Endothelial cell of hepatic sinusoid (primary cell): ENCODE results near the gene MAPK6.
"Not testable (repeated sequence)": the region's sequence is repeated elsewhere in the genome, so short reads cannot be mapped to it uniquely, and the experiment has no call there.

Source experiments
- in situ Hi-C: cut with HindIII; loops from 2 replicates; pipeline ENCODE4 v1.10.0; 2017; ENCODE audit warnings: low sequenced_read_pairs

Gene MAPK6

DNA sequence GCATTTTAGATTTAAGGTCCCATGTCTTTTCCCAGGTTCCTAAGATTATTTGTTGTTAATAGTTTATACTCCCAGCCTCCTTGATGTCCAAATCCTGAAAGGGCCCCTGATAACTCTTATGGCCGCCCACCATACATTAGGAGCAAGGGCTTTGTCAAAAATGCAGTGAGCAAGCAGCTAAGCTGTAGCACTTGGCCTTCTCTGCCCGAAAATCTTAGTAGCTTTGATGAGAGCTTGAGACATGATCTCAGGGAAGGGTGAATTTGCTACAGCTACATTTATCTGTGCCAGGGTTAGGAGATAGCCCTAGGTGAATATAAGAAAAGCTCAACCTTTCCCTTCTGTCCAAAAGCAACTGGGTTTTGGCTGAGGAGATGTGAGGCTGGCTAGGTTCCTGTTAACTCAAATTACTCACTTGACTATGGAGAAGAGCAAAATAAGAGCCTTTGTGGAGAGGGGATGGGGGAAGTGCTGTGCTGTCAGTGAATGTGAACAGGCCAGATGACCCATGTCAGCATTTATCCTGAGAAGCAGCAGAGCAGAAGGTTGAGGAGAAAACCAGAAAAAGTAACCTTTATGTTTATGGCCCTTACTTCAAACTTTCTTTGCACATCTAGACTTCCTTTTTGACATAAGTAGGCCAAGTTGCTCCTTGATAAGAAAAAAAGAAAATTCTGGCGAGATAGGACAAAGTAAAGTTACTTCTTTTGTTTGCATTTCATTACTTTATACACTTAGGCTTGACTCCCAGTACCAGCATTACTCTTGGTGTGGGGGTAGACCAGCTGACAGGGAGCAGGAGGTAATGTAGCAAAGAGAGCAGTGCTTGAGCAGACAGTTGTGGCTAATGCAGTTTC lies 21.1 kb downstream of the MAPK6 start:
- in situ Hi-C loops: loop anchor here (5.0 kb wide), 2 partner anchors 47 to 58 kb away; no protein-coding TSS in a partner anchor

- in situ Hi-C loops: no loop called here
Observed at GRCh38 chr15:52042051-52042851, 23.2 kb downstream of the MAPK6 start.

DNA sequence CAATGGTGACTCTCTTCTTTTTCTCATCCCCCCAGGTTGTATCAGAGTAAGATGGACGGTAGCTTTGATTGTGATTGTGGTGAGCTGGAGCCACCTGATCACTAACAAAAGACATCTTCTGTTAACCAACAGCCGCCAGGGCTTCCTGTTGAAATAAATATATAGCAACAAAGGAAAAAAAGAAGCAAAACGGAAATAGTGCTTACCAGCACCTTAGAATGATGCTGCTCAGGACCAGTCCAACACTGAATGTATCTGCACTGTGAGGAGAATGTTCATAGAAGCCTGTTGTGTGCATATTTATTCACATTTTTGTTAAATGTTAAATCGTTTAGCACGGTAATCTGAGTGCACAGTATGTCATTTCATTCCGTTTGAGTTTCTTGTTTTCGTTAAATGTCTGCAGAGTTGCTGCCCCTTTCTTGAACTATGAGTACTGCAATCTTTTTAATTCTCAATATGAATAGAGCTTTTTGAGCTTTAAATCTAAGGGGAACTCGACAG lies 26.8 kb downstream of the MAPK6 start:
- in situ Hi-C loops: not testable (repeated sequence)

GRCh38 chr15:52046552-52046951 lies 27.5 kb downstream of the MAPK6 start:
- in situ Hi-C loops: not testable (repeated sequence)

GRCh38 chr15:52050416-52050815 lies 31.4 kb downstream of the MAPK6 start:
- in situ Hi-C loops: no loop called here

DNA sequence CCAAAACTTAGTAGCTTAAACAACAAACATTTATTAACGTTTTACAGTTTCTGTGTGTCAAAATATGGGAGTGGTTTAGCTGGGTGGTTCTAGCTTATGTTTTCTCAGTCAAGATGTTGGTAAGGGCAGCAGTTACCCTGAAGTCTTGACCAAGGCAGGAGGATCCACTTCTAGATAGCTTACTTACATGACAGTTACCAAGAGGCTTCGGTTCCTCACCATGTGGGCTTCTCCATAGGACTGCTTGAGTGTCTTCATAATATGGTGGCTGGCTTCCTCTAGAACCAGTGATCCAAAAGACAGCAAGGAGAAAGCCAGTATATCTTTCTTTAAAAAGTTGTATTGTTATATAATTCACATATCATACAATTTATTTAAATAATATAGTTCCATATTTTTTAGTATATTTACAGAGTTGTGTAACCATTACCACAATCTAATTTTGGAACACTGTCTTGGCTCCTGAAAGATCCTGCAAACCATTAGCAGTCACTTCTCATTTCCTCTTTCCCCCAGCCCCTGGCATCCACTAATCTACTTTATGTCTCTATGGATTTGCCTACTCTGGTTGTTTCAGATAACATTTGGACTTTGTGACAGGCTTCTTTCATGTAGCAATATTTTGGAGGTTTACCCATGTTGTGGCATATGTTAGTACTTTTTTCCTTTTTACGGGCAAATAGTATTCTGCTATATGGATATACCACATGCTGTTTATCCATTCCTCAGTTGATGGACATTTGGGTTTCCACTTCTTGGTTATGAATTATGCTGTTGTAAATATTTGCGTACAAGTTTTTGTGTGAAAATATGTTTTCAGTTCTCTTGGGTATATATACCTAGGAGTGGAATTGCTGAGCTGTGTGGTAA lies 33.3 kb downstream of the MAPK6 start:
- in situ Hi-C loops: no loop called here

GRCh38 chr15:52054381-52054780 lies 35.4 kb downstream of the MAPK6 start:
- in situ Hi-C loops: no loop called here

DNA sequence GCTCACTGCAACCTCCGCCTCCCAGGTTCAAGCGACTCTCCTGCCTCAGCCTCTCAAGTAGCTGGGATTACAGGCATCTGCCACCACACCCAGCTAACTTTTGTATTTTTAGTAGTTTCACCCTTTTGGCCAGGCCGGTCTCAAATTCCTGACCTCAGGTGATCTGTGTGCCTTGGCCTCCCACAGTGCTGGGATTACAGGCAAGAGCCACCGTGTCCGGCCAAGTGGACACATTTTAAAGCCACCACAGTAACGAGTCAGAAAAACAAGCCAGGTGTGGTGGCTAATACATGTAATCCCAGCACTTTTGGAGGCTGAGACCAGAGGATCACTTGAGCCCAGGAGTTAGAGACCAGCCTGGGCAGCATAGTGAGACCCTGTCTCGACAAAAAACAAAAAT lies 35.8 kb downstream of the MAPK6 start:
- in situ Hi-C loops: not testable (repeated sequence)

DNA sequence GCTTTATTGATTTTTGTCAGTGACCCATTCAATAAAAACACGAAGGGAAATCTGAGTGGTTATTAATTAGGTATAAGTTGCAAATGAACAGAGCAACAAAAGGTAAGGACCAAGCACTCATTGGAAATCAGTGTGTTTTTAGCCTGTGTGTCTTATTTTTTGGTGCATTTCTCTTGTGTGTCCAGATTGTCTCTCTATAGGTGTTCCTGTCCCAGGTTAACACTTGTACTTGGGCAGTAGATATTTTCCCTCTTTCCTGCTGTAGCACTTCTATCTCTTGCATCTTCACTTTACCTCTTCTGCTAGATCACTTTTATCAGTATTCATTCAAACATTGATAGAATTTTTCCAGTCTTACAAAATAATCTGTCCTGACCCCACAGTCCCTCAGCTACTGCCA lies 37.0 kb downstream of the MAPK6 start:
- in situ Hi-C loops: no loop called here

- in situ Hi-C loops: no loop called here
Observed at GRCh38 chr15:52056496-52056895, 37.5 kb downstream of the MAPK6 start.

DNA sequence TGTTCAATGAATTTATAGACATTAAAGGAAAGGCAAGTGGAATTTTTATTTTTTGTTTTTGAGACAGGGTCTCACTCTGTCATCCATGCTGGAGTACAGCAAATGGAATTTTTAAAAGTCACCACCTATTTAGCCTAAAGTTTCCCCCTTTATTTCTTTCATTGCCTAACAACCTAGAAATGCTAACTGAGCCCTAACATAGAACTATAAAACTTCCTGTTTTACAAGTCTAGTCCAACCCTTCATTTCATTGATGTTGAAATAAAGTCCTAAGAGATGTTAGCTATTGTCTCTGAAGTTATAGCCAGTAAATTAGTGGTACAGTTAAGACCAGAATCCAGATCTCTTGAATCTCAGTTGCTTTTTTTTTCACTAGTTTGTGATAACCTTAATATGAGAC lies 39.0 kb downstream of the MAPK6 start:
- in situ Hi-C loops: no loop called here

- in situ Hi-C loops: no loop called here
Observed at GRCh38 chr15:52060501-52060900, 41.5 kb downstream of the MAPK6 start.

DNA sequence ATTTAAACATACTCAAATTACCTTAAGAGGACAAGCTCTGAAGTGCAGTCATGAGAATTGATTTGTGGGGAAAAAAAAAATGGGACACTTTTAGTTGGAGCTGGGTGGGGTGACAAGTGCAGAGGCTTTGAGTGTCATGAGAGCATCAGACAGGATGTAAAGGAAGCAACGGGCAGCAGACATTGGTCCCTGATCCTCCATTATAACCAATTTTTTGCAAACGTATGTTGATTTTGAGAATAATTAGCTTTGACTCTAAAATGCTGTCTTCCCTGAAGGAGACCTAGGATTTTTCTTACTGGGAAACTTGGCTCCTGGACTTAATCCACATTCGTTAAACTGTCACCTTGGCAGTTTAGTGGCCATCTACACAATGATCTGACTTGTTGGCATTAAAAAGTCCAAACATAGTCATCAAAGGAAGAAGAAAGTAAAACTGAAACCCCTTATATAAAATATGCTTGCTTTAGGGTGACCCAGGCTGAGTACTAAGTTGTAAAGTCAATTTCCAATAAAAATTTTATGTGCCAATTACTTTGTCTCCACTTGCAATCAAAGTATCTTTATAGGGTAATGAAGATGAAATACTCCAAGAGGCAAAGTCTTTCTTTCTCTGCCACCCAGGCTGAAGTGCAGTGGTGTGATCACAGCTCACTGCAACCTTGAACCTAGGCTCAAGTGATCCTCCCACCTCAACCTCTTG lies 48.0 kb downstream of the MAPK6 start:
- in situ Hi-C loops: loop anchor here (5.0 kb wide), 1 partner anchor 90 kb away; no protein-coding TSS in a partner anchor

DNA sequence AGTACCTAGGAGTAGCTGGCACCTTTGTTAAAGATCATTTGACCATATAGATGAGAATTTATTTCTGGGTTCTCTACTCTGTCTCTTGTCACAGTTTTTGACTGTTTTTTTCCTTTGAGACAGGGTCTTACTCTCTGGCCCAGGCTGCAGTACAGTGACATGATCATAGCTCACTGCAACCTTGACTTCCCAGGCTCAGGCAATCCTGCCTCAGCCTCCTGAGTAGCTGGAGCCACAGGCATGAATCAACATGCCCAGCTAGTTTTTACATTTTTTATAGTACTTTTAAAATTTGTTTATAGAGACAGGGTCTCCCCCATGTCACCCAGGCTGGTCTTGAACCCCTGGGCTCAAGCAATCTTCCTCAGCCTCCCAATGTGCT lies 48.5 kb downstream of the MAPK6 start:
- in situ Hi-C loops: loop anchor here (5.0 kb wide), 1 partner anchor 90 kb away; no protein-coding TSS in a partner anchor

DNA sequence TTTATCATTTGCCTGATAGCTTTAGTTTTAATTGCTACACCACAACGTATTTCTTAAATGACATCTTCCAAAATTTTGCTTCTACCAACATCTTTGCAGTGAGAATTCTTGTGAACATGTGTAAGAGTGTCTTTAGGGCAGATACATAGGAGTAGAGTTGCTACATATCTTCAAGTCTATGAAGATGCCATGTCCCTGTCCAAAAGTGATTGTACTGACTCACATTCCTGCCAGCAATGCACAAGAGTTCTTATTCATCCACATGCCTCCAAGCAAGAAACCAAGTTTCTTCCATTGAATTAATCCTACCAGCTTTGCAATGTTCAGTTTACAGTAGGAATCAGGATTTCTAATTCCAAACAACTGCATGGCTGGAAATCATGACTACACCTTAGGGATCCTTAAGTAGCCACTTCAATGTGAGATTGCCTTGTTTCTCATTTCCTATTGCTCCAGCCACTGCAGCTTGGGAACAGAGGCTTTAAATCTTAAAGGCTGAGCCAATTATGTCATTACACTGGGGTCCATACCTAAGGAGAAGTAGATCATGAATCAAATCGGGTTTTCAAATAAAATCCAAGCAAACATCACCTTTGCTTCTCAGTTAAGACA lies 49.1 kb downstream of the MAPK6 start:
- in situ Hi-C loops: loop anchor here (5.0 kb wide), 1 partner anchor 89 kb away; no protein-coding TSS in a partner anchor

GRCh38 chr15:52069559-52069958 lies 50.5 kb downstream of the MAPK6 start:
- in situ Hi-C loops: loop anchor here (5.0 kb wide), 1 partner anchor 88 kb away; no protein-coding TSS in a partner anchor

DNA sequence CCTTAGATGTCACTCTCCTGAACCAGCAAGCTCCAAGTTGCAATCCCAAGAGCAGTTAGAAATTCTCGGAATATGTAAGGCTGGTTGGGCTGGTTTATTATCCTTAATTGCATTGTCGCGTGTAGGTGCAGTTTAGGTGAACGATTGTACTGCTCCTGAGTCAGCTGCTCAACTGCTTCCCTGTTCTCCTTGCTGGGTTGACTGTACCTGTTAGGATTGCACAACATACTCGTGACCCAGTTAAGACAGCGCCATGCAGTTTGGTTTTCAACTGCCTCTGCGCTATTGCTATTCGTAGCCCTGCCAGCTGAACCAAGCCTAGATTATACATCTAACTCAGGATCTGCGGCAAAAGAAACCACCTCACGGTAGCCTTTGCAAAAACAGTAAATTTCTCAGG lies 52.6 kb downstream of the MAPK6 start:
- in situ Hi-C loops: no loop called here

- in situ Hi-C loops: loop anchor here (5.0 kb wide), 1 partner anchor 95 kb away; no protein-coding TSS in a partner anchor
Observed at GRCh38 chr15:52076889-52077781, 58.1 kb downstream of the MAPK6 start.
